Adrenal gland (tissue), 12 donors: ENCODE measurements around the gene SCUBE1. TPM values are rescaled to one million over a fixed set of nuclear protein-coding genes. Genes with fewer than 3 reads are reported as not detected.

Experiments
- DNase-seq, 7 donors: peaks; one replicate each; pipeline ENCODE4 v3.0.0-alpha.2; 2019 to 2020
- H3K27ac ChIP-seq, 5 donors: fragments of 200-600 bp; sonication (generic) in 4 of 5; 1 replicate in 3 of 5; 2 replicates in 2 of 5; pipeline versions ENCODE4 v1.5.1 to v1.8.0; 2016 to 2020; ENCODE audit warnings: mild to moderate bottlenecking in 1 of 5
- H3K27me3 ChIP-seq: fragments of 200-600 bp; 2 replicates; pipeline ENCODE4 v1.8.0; 2021
- H3K36me3 ChIP-seq, 2 donors: fragments of 200-600 bp; replicated peaks in 1 of 2; 1 replicate in 1 of 2; 2 replicates in 1 of 2; pipeline versions ENCODE4 v1.5.1 to v1.8.0; 2018 to 2022
- H3K4me1 ChIP-seq, 2 donors: fragments of 200-600 bp; replicated peaks in 1 of 2; 1 replicate in 1 of 2; 2 replicates in 1 of 2; pipeline versions ENCODE4 v1.5.1 to v1.8.0; 2018 to 2021
- H3K4me3 ChIP-seq, 4 donors: fragments of 200-600 bp; sonication (generic) in 3 of 4; one replicate each; pipeline ENCODE4 v1.5.1; 2016 to 2018
- H3K9me3 ChIP-seq, 3 donors: fragments of 200-600 bp; sonication (generic) in 1 of 3; replicated peaks in 1 of 3; 1 replicate in 2 of 3; 2 replicates in 1 of 3; pipeline versions ENCODE4 v1.5.1 to v1.8.0; 2016 to 2021
- POLR2A ChIP-seq, 2 donors: fragments of 450-650 bp; IDR thresholded peaks; one replicate each; pipeline ENCODE4 v1.6.1; 2017; ENCODE audit warnings: antibody characterized with exemption in 2 of 2, mild to moderate bottlenecking in 2 of 2, moderate library complexity in 1 of 2
- WGBS, 4 donors: extraction: QIAGEN DNeasy Blood & Tissue Kit in 2 of 4; methylation state at CpG; one replicate each; pipeline versions ENCODE4 v1.1.5 to v1.1.7; 2013 to 2017; 5-methylcytosine and 5-hydroxymethylcytosine counted together
- intact Hi-C, 2 donors: fragments of 100-400 bp; cut with DNase I; formaldehyde crosslinking; loops; one replicate each; pipeline versions ENCODE4 v1.14.1 to v1.15.0; 2022 to 2023
- polyA plus RNA-seq, 3 donors: library from polyadenylated mRNA; stranded (reverse); fragments of 200-250 nt in 2 of 3; fragments of 350-450 nt in 1 of 3; fragmentation: Illumina TruSeq in 1 of 3; extraction: RNeasy Lipid Tissue Mini Kit (QIAGEN cat#74804) in 1 of 3; gene quantifications; one replicate each; pipeline ENCODE4 v1.2.3, GENCODE V29; 2013 to 2014
- total RNA-seq, 9 donors: library from RNA; depleted of rRNA in 4 of 9; stranded (reverse); fragments of >200 nt in 4 of 9; fragments of 120-200 nt in 1 of 9; fragmentation: NEBNext Ultra II Directional in 1 of 9; extraction: Animal tissue kit (Norgen Biotek cat#: 25700) in 1 of 9; gene quantifications; one replicate each; pipeline versions ENCODE4 v1.1.0 to v1.2.4, GENCODE V29; 2013 to 2023
- TF ChIP-seq, protein P1 (sequence below), 6 experiments: fragments of 450-650 bp in 4 of 6; fragments of 200-600 bp in 2 of 6; sonication (generic) in 1 of 6; IDR thresholded peaks; 1 replicate in 5 of 6; 2 replicates in 1 of 6; pipeline versions ENCODE4 v1.5.1 to v1.8.0; 2016 to 2021; ENCODE audit warnings: antibody characterized with exemption in 6 of 6, mild to moderate bottlenecking in 2 of 6, moderate library complexity in 1 of 6
- donor health status: healthy with polysubstance abuse.
- donor health status: Bipolar disorder and iron deficiency.
- donor health status: DM: yes; HTN: yes; CAD: no.
- donor health status: DM: no; HTN: no; CAD: no.
- donor health status: DM: no; HTN: no; CAD: no.
- donor health status: DM: yes; HTN: yes; CAD: no.

The SCUBE1 gene
- total and polyA plus RNA-seq, 12 donors = 1.4 to 34.0 (median 8.8) TPM

GRCh38 chr22:43207386-43207785 lies 135.8 kb downstream of the SCUBE1 start:
- 91 to 100% (median 93%) methylated on average over 3 to 13 of the region's 13 CpGs for WGBS, 4 donors
- no peaks in the 10 kb centered on the region for H3K27me3 ChIP-seq
- no peaks in the 10 kb centered on the region for H3K9me3 ChIP-seq
- TF ChIP-seq, protein P1, sequence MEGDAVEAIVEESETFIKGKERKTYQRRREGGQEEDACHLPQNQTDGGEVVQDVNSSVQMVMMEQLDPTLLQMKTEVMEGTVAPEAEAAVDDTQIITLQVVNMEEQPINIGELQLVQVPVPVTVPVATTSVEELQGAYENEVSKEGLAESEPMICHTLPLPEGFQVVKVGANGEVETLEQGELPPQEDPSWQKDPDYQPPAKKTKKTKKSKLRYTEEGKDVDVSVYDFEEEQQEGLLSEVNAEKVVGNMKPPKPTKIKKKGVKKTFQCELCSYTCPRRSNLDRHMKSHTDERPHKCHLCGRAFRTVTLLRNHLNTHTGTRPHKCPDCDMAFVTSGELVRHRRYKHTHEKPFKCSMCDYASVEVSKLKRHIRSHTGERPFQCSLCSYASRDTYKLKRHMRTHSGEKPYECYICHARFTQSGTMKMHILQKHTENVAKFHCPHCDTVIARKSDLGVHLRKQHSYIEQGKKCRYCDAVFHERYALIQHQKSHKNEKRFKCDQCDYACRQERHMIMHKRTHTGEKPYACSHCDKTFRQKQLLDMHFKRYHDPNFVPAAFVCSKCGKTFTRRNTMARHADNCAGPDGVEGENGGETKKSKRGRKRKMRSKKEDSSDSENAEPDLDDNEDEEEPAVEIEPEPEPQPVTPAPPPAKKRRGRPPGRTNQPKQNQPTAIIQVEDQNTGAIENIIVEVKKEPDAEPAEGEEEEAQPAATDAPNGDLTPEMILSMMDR (IDR thresholded peaks at IDR 0.05) = no peak
- TF ChIP-seq POLR2A (IDR thresholded peaks at IDR 0.05) = no peak
- no peak overlapping the region for H3K27ac ChIP-seq
- H3K4me1 ChIP-seq = peaks cover 6 to 8% of the 10 kb centered on the region in 2 donors
- H3K36me3 ChIP-seq = no peaks in the 10 kb centered on the region
- intact Hi-C loops = no loop called here
- no peak for DNase-seq
- no peak overlapping the region for H3K4me3 ChIP-seq

DNA sequence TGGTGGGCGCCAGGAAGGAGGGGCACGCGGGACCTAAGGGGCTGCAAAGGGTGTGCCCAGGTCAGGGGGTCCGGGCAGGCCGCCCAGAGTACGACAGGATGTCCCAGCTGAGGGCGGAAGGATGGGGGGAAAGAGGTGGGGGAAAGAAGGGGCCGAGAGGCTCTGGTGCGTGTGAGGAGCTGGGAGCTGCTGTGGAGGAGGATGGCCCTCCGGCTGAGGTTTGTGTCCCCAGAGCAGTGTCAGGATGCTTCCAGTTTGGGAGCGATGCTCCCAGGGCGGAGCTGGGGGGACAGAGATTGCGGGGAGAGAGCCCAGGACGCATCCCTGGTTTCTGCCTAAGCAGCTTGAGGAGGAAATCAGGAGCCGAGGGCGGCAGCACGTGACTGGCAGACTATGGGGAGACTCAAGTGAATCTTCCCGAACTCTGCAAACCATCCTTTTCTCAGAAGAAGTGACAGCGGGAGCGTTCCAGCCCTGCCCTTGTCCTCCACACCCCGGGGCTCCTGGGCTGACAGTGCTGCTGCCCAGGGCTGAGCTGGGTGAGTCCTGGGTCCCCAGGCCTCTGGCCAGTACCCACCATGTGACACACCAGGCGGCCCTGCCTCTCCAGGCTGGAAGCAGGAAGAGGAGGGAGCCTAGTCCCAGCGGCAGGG lies 136.5 kb downstream of the SCUBE1 start:
- no peak for DNase-seq

GRCh38 chr22:43205748-43206508 lies 137.2 kb downstream of the SCUBE1 start:
- Histone ChIP-seq H3K9me3 (no peaks in the 10 kb centered on the region), H3K4me3 (no peak overlapping the region), H3K27ac (no peak overlapping the region), H3K27me3 (no peaks in the 10 kb centered on the region), H3K4me1 (peaks cover 6 to 8% of the 10 kb centered on the region in 2 donors), H3K36me3 (no peaks in the 10 kb centered on the region)
- intact Hi-C loops = no loop called here
- TF ChIP-seq, protein P1 (IDR thresholded peaks at IDR 0.05) = no peak
- TF ChIP-seq POLR2A (IDR thresholded peaks at IDR 0.05) = no peak
- no peak for DNase-seq
- WGBS, 4 donors = 68 to 82% (median 73%) methylated on average over 5 of the region's 5 CpGs

More for the DNA sequence above, 136.5 kb downstream of the SCUBE1 start:
- Histone ChIP-seq H3K27ac (no peak overlapping the region), H3K4me1 (peaks cover 6 to 8% of the 10 kb centered on the region in 2 donors), H3K36me3 (no peaks in the 10 kb centered on the region), H3K9me3 (no peaks in the 10 kb centered on the region), H3K27me3 (no peaks in the 10 kb centered on the region), H3K4me3 (no peak overlapping the region)
- 66 to 90% (median 70%) methylated on average over 9 to 23 of the region's 23 CpGs for WGBS, 4 donors
- TF ChIP-seq, protein P1 (IDR thresholded peaks at IDR 0.05) = no peak
- TF ChIP-seq POLR2A (IDR thresholded peaks at IDR 0.05) = no peak
- intact Hi-C loops = no loop called here

- Histone ChIP-seq H3K4me1 (peaks cover 6 to 8% of the 10 kb centered on the region in 2 donors), H3K27ac (no peak overlapping the region), H3K4me3 (no peak overlapping the region), H3K36me3 (no peaks in the 10 kb centered on the region), H3K9me3 (no peaks in the 10 kb centered on the region), H3K27me3 (no peaks in the 10 kb centered on the region)
- intact Hi-C loops = no loop called here
- 90 to 93% (median 91%) methylated on average over 7 to 9 of the region's 9 CpGs; no CpG with 5 or more reads in 1 of the 4 donors for WGBS, 4 donors
- no peak for DNase-seq
- TF ChIP-seq POLR2A (IDR thresholded peaks at IDR 0.05) = no peak
- TF ChIP-seq, protein P1 (IDR thresholded peaks at IDR 0.05) = no peak
Observed at GRCh38 chr22:43205261-43205691, 137.9 kb downstream of the SCUBE1 start.
